ENCODE measurements around the gene RANBP17.

DNA sequence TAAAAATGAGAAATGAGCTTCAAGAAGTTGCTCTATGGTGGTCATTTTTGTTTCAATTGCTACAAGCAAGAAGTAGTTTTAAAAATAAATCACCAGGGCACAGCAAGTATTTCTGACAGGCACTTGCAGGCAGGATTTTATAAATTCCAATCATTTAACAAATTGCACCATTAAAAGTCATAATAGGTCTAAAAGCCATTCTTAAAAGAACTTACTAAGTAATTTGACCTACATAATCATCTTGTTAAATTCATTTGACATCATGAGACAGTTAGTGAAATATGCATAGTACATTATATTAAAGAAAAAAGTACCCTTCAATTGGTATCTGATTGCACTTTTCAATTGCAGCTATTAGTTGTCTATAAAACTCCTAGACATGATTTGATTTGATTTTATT lies 478.2 kb downstream of the RANBP17 start:
- no peak for TF ChIP-seq NANOG (IDR thresholded peaks at IDR 0.05; ENCODE audit: borderline replicate concordance)
- TF ChIP-seq, protein P1, sequence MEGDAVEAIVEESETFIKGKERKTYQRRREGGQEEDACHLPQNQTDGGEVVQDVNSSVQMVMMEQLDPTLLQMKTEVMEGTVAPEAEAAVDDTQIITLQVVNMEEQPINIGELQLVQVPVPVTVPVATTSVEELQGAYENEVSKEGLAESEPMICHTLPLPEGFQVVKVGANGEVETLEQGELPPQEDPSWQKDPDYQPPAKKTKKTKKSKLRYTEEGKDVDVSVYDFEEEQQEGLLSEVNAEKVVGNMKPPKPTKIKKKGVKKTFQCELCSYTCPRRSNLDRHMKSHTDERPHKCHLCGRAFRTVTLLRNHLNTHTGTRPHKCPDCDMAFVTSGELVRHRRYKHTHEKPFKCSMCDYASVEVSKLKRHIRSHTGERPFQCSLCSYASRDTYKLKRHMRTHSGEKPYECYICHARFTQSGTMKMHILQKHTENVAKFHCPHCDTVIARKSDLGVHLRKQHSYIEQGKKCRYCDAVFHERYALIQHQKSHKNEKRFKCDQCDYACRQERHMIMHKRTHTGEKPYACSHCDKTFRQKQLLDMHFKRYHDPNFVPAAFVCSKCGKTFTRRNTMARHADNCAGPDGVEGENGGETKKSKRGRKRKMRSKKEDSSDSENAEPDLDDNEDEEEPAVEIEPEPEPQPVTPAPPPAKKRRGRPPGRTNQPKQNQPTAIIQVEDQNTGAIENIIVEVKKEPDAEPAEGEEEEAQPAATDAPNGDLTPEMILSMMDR (conservative IDR thresholded peaks at IDR 0.05; ENCODE audit: low read depth in 2 of 2), result no peak
- TF ChIP-seq JUNB (IDR thresholded peaks at IDR 0.05; ENCODE audit: unreplicated experiment), result no peak
- TF ChIP-seq EZH2 (IDR thresholded peaks at IDR 0.05; ENCODE audit: low read depth, unreplicated experiment), result no peak
- TF ChIP-seq POLR2AphosphoS5 (IDR thresholded peaks at IDR 0.05; ENCODE audit: low read depth), result no peak
- TF ChIP-seq, protein P2, sequence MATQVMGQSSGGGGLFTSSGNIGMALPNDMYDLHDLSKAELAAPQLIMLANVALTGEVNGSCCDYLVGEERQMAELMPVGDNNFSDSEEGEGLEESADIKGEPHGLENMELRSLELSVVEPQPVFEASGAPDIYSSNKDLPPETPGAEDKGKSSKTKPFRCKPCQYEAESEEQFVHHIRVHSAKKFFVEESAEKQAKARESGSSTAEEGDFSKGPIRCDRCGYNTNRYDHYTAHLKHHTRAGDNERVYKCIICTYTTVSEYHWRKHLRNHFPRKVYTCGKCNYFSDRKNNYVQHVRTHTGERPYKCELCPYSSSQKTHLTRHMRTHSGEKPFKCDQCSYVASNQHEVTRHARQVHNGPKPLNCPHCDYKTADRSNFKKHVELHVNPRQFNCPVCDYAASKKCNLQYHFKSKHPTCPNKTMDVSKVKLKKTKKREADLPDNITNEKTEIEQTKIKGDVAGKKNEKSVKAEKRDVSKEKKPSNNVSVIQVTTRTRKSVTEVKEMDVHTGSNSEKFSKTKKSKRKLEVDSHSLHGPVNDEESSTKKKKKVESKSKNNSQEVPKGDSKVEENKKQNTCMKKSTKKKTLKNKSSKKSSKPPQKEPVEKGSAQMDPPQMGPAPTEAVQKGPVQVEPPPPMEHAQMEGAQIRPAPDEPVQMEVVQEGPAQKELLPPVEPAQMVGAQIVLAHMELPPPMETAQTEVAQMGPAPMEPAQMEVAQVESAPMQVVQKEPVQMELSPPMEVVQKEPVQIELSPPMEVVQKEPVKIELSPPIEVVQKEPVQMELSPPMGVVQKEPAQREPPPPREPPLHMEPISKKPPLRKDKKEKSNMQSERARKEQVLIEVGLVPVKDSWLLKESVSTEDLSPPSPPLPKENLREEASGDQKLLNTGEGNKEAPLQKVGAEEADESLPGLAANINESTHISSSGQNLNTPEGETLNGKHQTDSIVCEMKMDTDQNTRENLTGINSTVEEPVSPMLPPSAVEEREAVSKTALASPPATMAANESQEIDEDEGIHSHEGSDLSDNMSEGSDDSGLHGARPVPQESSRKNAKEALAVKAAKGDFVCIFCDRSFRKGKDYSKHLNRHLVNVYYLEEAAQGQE (IDR thresholded peaks at IDR 0.05; ENCODE audit: unreplicated experiment), result no peak
- no peak for TF ChIP-seq EZH2phosphoT487 (IDR thresholded peaks at IDR 0.05; ENCODE audit: unreplicated experiment)

Data from GM23338 (cell line).